ENCODE measurements around the gene RIOK1. TPM values are rescaled to one million over a fixed set of nuclear protein-coding genes. Genes with fewer than 3 reads are reported as not detected.

RIOK1 gene
- total RNA-seq: 13.0 and 15.4 TPM in 2 replicates

DNA sequence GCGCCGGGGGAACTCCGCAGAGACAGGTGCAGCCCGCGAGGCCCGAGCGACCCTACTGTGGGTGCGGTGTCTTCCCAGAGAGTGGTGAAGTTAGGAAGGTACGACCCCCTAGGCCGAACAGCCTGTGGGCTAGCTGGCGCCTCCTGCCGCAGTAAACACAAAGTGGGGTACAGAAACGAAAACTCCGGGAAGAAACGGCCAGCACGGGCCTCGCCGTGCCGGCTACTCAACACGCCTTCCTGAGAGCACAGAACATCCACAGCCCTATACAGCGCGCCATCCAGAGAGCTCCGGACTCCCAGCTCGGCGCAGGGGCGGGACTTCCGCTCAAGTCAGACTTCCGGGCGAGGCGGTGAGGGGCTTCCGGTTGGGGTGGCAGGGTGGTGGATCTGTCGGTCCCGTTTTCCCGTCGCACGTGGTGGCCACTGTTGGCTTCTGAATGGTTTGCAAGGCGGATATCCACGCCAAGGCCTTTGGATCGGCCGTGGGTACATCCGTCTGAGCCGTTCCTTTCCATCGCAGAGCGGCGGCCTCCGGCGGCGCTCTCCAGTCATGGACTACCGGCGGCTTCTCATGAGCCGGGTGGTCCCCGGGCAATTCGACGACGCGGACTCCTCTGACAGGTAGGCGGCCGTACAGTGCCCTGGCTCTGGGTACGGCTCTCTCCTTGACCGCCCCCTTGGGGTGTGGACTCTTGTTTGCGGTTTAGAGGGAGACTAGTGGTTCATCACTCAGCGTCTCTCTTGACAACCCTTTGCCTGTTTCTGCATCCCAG is at the start of gene RIOK1, which contains the start of gene CAGE1:
Gene RIOK1, plus strand, starts transcription at position 358 of the 775 bp plus-strand sequence. Its CDS starts 195 bp downstream, at position 553.
Gene CAGE1, minus strand, starts transcription at position 292 of the 775 bp plus-strand sequence. CDS start 2,569 bp downstream, outside the sequence.

Other genes with a start within 250 kb of the RIOK1 start
- gene SSR1, start 76.6 kb upstream of the RIOK1 start, total RNA-seq: 53.1 and 53.3 TPM in 2 replicates
- gene CAGE1, start 66 bp upstream of the RIOK1 start, total RNA-seq: not detected in 2 replicates
- 710 and 886 TPM in 2 replicates for gene DSP, start 151.9 kb downstream of the RIOK1 start, total RNA-seq
- 9.2 and 12.1 TPM in 2 replicates for gene SNRNP48, start 200.4 kb downstream of the RIOK1 start, total RNA-seq

Measured in tracheal epithelial cell (primary cell).